ENCODE measurements around the gene EPHB4. TPM values are rescaled to one million over a fixed set of nuclear protein-coding genes. Genes with fewer than 3 reads are reported as not detected.

EPHB4 gene
- total RNA-seq, 1 experiment from 2014 or later, result 104 TPM

- ChIA-PET POLR2A (ENCODE audit: unreplicated experiment) (no interaction called here), CTCF (no interaction called here)
- DNase-seq, result no peak
- BruUV-seq (replicated peaks), result no TSS peak
- H3F3A ChIP-seq (ENCODE audit: low read length, unreplicated experiment), result no peaks in the 10 kb centered on the region
- H3K9me3 ChIP-seq (ENCODE audit: low read length), result no peaks in the 10 kb centered on the region
- intact Hi-C loops (cut with micrococcal nuclease), result no loop called here
- no peak overlapping the region for H2AFZ ChIP-seq (ENCODE audit: low read length)
- H4K20me1 ChIP-seq (ENCODE audit: low read length), result no peaks in the 10 kb centered on the region
- no peak overlapping the region for H3K27ac ChIP-seq (ENCODE audit: low read length)
- H3K36me3 ChIP-seq (ENCODE audit: low read depth, low read length), result no peaks in the 10 kb centered on the region
- no peaks in the 10 kb centered on the region for H3K27me3 ChIP-seq (ENCODE audit: low read length)
- no peaks in the 10 kb centered on the region for H3K4me1 ChIP-seq (ENCODE audit: insufficient read depth, low read length)
- H3K4me2 ChIP-seq (ENCODE audit: low read length), result no peak overlapping the region
- ATAC-seq, result no peak
- no peak overlapping the region for H3K4me3 ChIP-seq (ENCODE audit: low read length)
- TF ChIP-seq CTCF (conservative IDR thresholded peaks at IDR 0.05; ENCODE audit: low read depth, low read length) (no peak), EZH2phosphoT487 (IDR thresholded peaks at IDR 0.05; ENCODE audit: borderline replicate concordance, low read length) (no peak), EZH2 (IDR thresholded peaks at IDR 0.05; ENCODE audit: low read length, unreplicated experiment) (no peak)
- H3K9ac ChIP-seq (ENCODE audit: low read length), result no peak overlapping the region
- no peaks in the 10 kb centered on the region for H3K79me2 ChIP-seq (ENCODE audit: low read length)
- no peaks in the 10 kb centered on the region for H3K9me2 ChIP-seq (replicated peaks; ENCODE audit: low read length)
Measured at GRCh38 chr7:100759357-100760171, 67.8 kb downstream of the EPHB4 start.

- Histone ChIP-seq H3K9me2 (replicated peaks; ENCODE audit: low read length) (no peaks in the 10 kb centered on the region), H3K4me3 (ENCODE audit: low read length) (no peak overlapping the region), H4K20me1 (ENCODE audit: low read length) (no peaks in the 10 kb centered on the region), H3K9ac (ENCODE audit: low read length) (no peak overlapping the region), H3K36me3 (ENCODE audit: low read depth, low read length) (no peaks in the 10 kb centered on the region), H3K27ac (ENCODE audit: low read length) (no peak overlapping the region), H3K27me3 (ENCODE audit: low read length) (peaks cover 6% of the 10 kb centered on the region; the same call in 1 of the 2 replicates), H3K4me2 (ENCODE audit: low read length) (no peak overlapping the region), H3K9me3 (ENCODE audit: low read length) (no peaks in the 10 kb centered on the region), H3K4me1 (ENCODE audit: insufficient read depth, low read length) (no peaks in the 10 kb centered on the region), H3K79me2 (ENCODE audit: low read length) (no peaks in the 10 kb centered on the region), H3F3A (ENCODE audit: low read length, unreplicated experiment) (no peaks in the 10 kb centered on the region), H2AFZ (ENCODE audit: low read length) (no peak overlapping the region)
- BruUV-seq (replicated peaks), result no TSS peak
- CTCF ChIA-PET, result interaction anchor here (0.5 kb wide), 1 partner anchor 167 kb away, joined by 3 read pairs; the partner anchor contains the start of gene FBXO24
- DNase-seq (no peak), ATAC-seq (no peak)
- POLR2A ChIA-PET (ENCODE audit: unreplicated experiment), result no interaction called here
- TF ChIP-seq CTCF (conservative IDR thresholded peaks at IDR 0.05; ENCODE audit: low read depth, low read length) (no peak), EZH2phosphoT487 (IDR thresholded peaks at IDR 0.05; ENCODE audit: borderline replicate concordance, low read length) (no peak)
- intact Hi-C loops (cut with micrococcal nuclease), result no loop called here
Measured at GRCh38 chr7:100753750-100754149, 73.6 kb downstream of the EPHB4 start.

GRCh38 chr7:100752994-100753393 lies 74.3 kb downstream of the EPHB4 start:
- Histone ChIP-seq H3K27ac (ENCODE audit: low read length) (no peak overlapping the region), H3K4me1 (ENCODE audit: insufficient read depth, low read length) (no peaks in the 10 kb centered on the region), H4K20me1 (ENCODE audit: low read length) (no peaks in the 10 kb centered on the region), H2AFZ (ENCODE audit: low read length) (no peak overlapping the region), H3K79me2 (ENCODE audit: low read length) (no peaks in the 10 kb centered on the region), H3K4me2 (ENCODE audit: low read length) (no peak overlapping the region), H3K9me2 (replicated peaks; ENCODE audit: low read length) (no peaks in the 10 kb centered on the region), H3F3A (ENCODE audit: low read length, unreplicated experiment) (no peaks in the 10 kb centered on the region), H3K9ac (ENCODE audit: low read length) (no peak overlapping the region), H3K4me3 (ENCODE audit: low read length) (no peak overlapping the region), H3K27me3 (ENCODE audit: low read length) (peaks cover 6% of the 10 kb centered on the region; the same call in 1 of the 2 replicates), H3K36me3 (ENCODE audit: low read depth, low read length) (no peaks in the 10 kb centered on the region), H3K9me3 (ENCODE audit: low read length) (no peaks in the 10 kb centered on the region)
- ChIA-PET POLR2A (ENCODE audit: unreplicated experiment) (no interaction called here), CTCF (no interaction called here)
- DNase-seq (no peak), ATAC-seq (no peak)
- BruUV-seq (replicated peaks), result no TSS peak
- intact Hi-C loops (cut with micrococcal nuclease), result no loop called here
- TF ChIP-seq EZH2phosphoT487 (IDR thresholded peaks at IDR 0.05; ENCODE audit: borderline replicate concordance, low read length) (no peak), EZH2 (IDR thresholded peaks at IDR 0.05; ENCODE audit: low read length, unreplicated experiment) (no peak), CTCF (conservative IDR thresholded peaks at IDR 0.05; ENCODE audit: low read depth, low read length) (no peak)

All from PC-3 (cell line).